ENCODE data around the gene PKD2L1.
A peak's percentile ranks its signal among the peaks of the same experiment; 100 is the strongest.
"Not testable (repeated sequence)": the region's sequence is repeated elsewhere in the genome, so short reads cannot be mapped to it uniquely, and the experiment has no call there.

Gene PKD2L1

GRCh38 chr10:100328198-100328597, 1.8 kb downstream of the PKD2L1 start:
- DNase-seq: no peak

GRCh38 chr10:100327718-100328009, 2.4 kb downstream of the PKD2L1 start:
- no peak for DNase-seq

- DNase-seq: no peak
Observed at GRCh38 chr10:100327007-100327717, 2.9 kb downstream of the PKD2L1 start.

GRCh38 chr10:100325158-100325557, 4.9 kb downstream of the PKD2L1 start:
- DNase-seq: no peak

- no peak for DNase-seq
Observed at GRCh38 chr10:100319707-100320402, 10.2 kb downstream of the PKD2L1 start.

GRCh38 chr10:100318207-100318606, 11.8 kb downstream of the PKD2L1 start:
- no peak for DNase-seq

- no peak for DNase-seq
Observed at GRCh38 chr10:100315615-100316014, 14.4 kb downstream of the PKD2L1 start.

GRCh38 chr10:100311298-100311697, 18.7 kb downstream of the PKD2L1 start:
- no peak for DNase-seq

GRCh38 chr10:100307684-100308083, 22.3 kb downstream of the PKD2L1 start:
- DNase-seq: no peak

- DNase-seq: no peak
Observed at GRCh38 chr10:100306861-100307260, 23.2 kb downstream of the PKD2L1 start.

GRCh38 chr10:100304414-100304813, 25.6 kb downstream of the PKD2L1 start:
- DNase-seq: no peak

GRCh38 chr10:100303724-100304319, 26.2 kb downstream of the PKD2L1 start:
- DNase-seq: peak; percentile 4

- not testable (repeated sequence) for DNase-seq
Observed at GRCh38 chr10:100301123-100301522, 28.9 kb downstream of the PKD2L1 start.

- DNase-seq: no peak
Observed at GRCh38 chr10:100297242-100297641, 32.8 kb downstream of the PKD2L1 start.

- no peak for DNase-seq
Observed at GRCh38 chr10:100293066-100293465, 37.0 kb downstream of the PKD2L1 start.

GRCh38 chr10:100292300-100292699, 37.7 kb downstream of the PKD2L1 start:
- DNase-seq: not testable (repeated sequence)

- DNase-seq: no peak
Observed at GRCh38 chr10:100291356-100291755, 38.7 kb downstream of the PKD2L1 start.

GRCh38 chr10:100289641-100290040, 40.4 kb downstream of the PKD2L1 start:
- DNase-seq: no peak

GRCh38 chr10:100288196-100288595, 41.8 kb downstream of the PKD2L1 start:
- no peak for DNase-seq

GRCh38 chr10:100287756-100288155, 42.3 kb downstream of the PKD2L1 start:
- no peak for DNase-seq

GRCh38 chr10:100286051-100287033, 43.7 kb downstream of the PKD2L1 start, which contains the start of gene BLOC1S2:
TSS of gene BLOC1S2 (minus strand) at chr10:100286680. CDS start at chr10:100286659, 21 bp downstream.
- DNase-seq: peak; percentile 33

GRCh38 chr10:100285326-100285725, 44.7 kb downstream of the PKD2L1 start:
- DNase-seq: not testable (repeated sequence)

- no peak for DNase-seq
Observed at GRCh38 chr10:100282907-100283306, 47.1 kb downstream of the PKD2L1 start.

Data from NCI-H2107 (cell line).